Pancreas (tissue), 10 donors: ENCODE data around the gene MLLT11. TPM values are rescaled to one million over a fixed set of nuclear protein-coding genes. Genes with fewer than 3 reads are reported as not detected.
A peak's percentile ranks its signal among the peaks of the same experiment; 100 is the strongest.

ENCODE experiments used
- ATAC-seq, 4 donors: fragments of 200-7000 bp; cut with Tn5 transposase; one replicate each; pipeline versions ENCODE4 v1.8.0 to v1.9.1; 2020; ENCODE audit warnings: mild to moderate bottlenecking in 4 of 4, moderate library complexity in 4 of 4
- DNase-seq, 6 donors: peaks; one replicate each; pipeline ENCODE4 v3.0.0-alpha.2; 2020
- FAIRE-seq: peaks from 2 replicates; lab custom pipeline; 2012; peaks lifted over from hg19 to GRCh38; lab: Jason Lieb, UNC
- H3K27ac ChIP-seq, 4 donors: fragments of 200-600 bp; sonication (generic); 1 replicate in 3 of 4; 2 replicates in 1 of 4; pipeline versions ENCODE4 v1.5.0 to v1.8.0; 2020
- H3K27me3 ChIP-seq, 4 donors: fragments of 200-600 bp; one replicate each; pipeline ENCODE4 v1.8.0; 2021
- H3K36me3 ChIP-seq, 3 donors: fragments of 200-600 bp; sonication (generic) in 1 of 3; one replicate each; pipeline versions ENCODE4 v1.5.0 to v1.8.0; 2020 to 2021
- H3K4me1 ChIP-seq, 3 donors: fragments of 200-600 bp; one replicate each; pipeline ENCODE4 v1.8.0; 2021
- H3K4me3 ChIP-seq, 4 donors: fragments of 200-600 bp; sonication (generic) in 2 of 4; one replicate each; pipeline versions ENCODE4 v1.5.0 to v1.8.0; 2020 to 2021
- H3K9me3 ChIP-seq, 4 donors: fragments of 200-600 bp; one replicate each; pipeline ENCODE4 v1.8.0; 2021
- WGBS, 2 donors: extraction: QIAGEN DNeasy Blood & Tissue Kit; methylation state at CpG; one replicate each; pipeline ENCODE4 v1.1.7; 2013; 5-methylcytosine and 5-hydroxymethylcytosine counted together
- intact Hi-C, 3 donors: fragments of 100-400 bp; cut with DNase I; formaldehyde crosslinking; loops; one replicate each; pipeline versions ENCODE4 v1.11.1 to v1.14.2; 2022
- polyA plus RNA-seq, 2 donors: library from polyadenylated mRNA; stranded (reverse); fragments of 200-250 nt; gene quantifications; one replicate each; pipeline ENCODE4 v1.2.3, GENCODE V29; 2013
- total RNA-seq, 6 donors: library from RNA; stranded (reverse); fragmentation: NEBNext Ultra II Directional in 4 of 6; extraction: Animal tissue kit (Norgen Biotek cat#: 25700) in 4 of 6; gene quantifications; one replicate each; pipeline versions ENCODE4 v1.2.1 to v1.2.4, GENCODE V29; 2021 to 2023
- TF ChIP-seq, protein P1 (sequence below), 4 donors: fragments of 200-600 bp; sonication (generic) in 3 of 4; IDR thresholded peaks; one replicate each; pipeline versions ENCODE4 v1.5.0 to v1.8.0; 2021; ENCODE audit warnings: antibody characterized with exemption in 4 of 4
- donor health status: healthy with polysubstance abuse.
- donor health status: DM: no; HTN: no; CAD: no; lungs with moderate emphysema.
- donor health status: DM: no; HTN: no; CAD: no.
- donor health status: control.
- donor health status: control.
- donor health status: Bipolar disorder and iron deficiency.
- donor health status: DM: yes; HTN: yes; CAD: no.
- donor health status: DM: no; HTN: no; CAD: no.
- donor health status: DM: no; HTN: no; CAD: no.
- donor health status: DM: yes; HTN: yes; CAD: no.

Gene MLLT11
- total and polyA plus RNA-seq, 8 donors: 0.19 to 3.3 (median 0.64) TPM

GRCh38 chr1:151054971-151055547 lies 5.1 kb upstream of the MLLT11 start:
- no peak overlapping the region for H3K27ac ChIP-seq
- FAIRE-seq (no peak), ATAC-seq (no peak), DNase-seq (no peak)
- TF ChIP-seq, protein P1, sequence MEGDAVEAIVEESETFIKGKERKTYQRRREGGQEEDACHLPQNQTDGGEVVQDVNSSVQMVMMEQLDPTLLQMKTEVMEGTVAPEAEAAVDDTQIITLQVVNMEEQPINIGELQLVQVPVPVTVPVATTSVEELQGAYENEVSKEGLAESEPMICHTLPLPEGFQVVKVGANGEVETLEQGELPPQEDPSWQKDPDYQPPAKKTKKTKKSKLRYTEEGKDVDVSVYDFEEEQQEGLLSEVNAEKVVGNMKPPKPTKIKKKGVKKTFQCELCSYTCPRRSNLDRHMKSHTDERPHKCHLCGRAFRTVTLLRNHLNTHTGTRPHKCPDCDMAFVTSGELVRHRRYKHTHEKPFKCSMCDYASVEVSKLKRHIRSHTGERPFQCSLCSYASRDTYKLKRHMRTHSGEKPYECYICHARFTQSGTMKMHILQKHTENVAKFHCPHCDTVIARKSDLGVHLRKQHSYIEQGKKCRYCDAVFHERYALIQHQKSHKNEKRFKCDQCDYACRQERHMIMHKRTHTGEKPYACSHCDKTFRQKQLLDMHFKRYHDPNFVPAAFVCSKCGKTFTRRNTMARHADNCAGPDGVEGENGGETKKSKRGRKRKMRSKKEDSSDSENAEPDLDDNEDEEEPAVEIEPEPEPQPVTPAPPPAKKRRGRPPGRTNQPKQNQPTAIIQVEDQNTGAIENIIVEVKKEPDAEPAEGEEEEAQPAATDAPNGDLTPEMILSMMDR (IDR thresholded peaks at IDR 0.05): no peak
- H3K36me3 ChIP-seq: peaks cover 0 to 36% (median 12%) of the 10 kb centered on the region in 3 donors
- H3K9me3 ChIP-seq: no peaks in the 10 kb centered on the region
- intact Hi-C loops: no loop called here
- H3K4me3 ChIP-seq: no peak overlapping the region
- no peaks in the 10 kb centered on the region for H3K27me3 ChIP-seq
- peaks cover 13 to 21% (median 14%) of the 10 kb centered on the region in 3 donors for H3K4me1 ChIP-seq
- WGBS, 2 donors: 88 to 90% methylated on average over 4 of the region's 4 CpGs

GRCh38 chr1:151055581-151055980 lies 4.6 kb upstream of the MLLT11 start:
- ATAC-seq: no peak
- H3K9me3 ChIP-seq: no peaks in the 10 kb centered on the region
- DNase-seq: no peak
- H3K27me3 ChIP-seq: no peaks in the 10 kb centered on the region
- intact Hi-C loops: no loop called here
- no peak overlapping the region for H3K27ac ChIP-seq
- TF ChIP-seq, protein P1 (IDR thresholded peaks at IDR 0.05): no peak
- H3K4me3 ChIP-seq: no peak overlapping the region
- peaks cover 13 to 19% (median 14%) of the 10 kb centered on the region in 3 donors for H3K4me1 ChIP-seq
- 50% methylated on average over 2 of the region's 2 CpGs for WGBS, 2 donors
- peaks cover 0 to 36% (median 12%) of the 10 kb centered on the region in 3 donors for H3K36me3 ChIP-seq
- no peak for FAIRE-seq

- peaks cover 0 to 36% (median 12%) of the 10 kb centered on the region in 3 donors for H3K36me3 ChIP-seq
- intact Hi-C loops: no loop called here
Measured at GRCh38 chr1:151056149-151056548, 4.0 kb upstream of the MLLT11 start.

GRCh38 chr1:151058692-151059091 lies 1.5 kb upstream of the MLLT11 start:
- intact Hi-C loops: no loop called here
- H3K4me1 ChIP-seq: peaks cover 13 to 19% (median 14%) of the 10 kb centered on the region in 3 donors
- 1% methylated on average over 9 to 10 of the region's 10 CpGs for WGBS, 2 donors
- TF ChIP-seq, protein P1 (IDR thresholded peaks at IDR 0.05): no peak
- peak overlapping the region; percentile 62 to 98 (median 78) for H3K4me3 ChIP-seq
- peak; percentile 64 to 87 (median 72) for DNase-seq
- H3K27ac ChIP-seq: peak overlapping the region; percentile 72 to 92 (median 74)
- no peak for FAIRE-seq
- peak; percentile 52 to 66 (median 58) for ATAC-seq
- no peaks in the 10 kb centered on the region for H3K27me3 ChIP-seq
- peaks cover 0 to 15% (median 0%) of the 10 kb centered on the region in 3 donors for H3K36me3 ChIP-seq
- H3K9me3 ChIP-seq: no peaks in the 10 kb centered on the region

More at GRCh38 chr1:151056149-151056548, 4.0 kb upstream of the MLLT11 start:
- H3K4me3 ChIP-seq: no peak overlapping the region
- ATAC-seq (no peak), DNase-seq (no peak), FAIRE-seq (no peak)
- 50 to 56% methylated on average over 2 of the region's 2 CpGs for WGBS, 2 donors
- peak overlapping the region in 2 of 4 donors; percentile 19 to 23 for H3K27ac ChIP-seq
- peaks cover 13 to 19% (median 14%) of the 10 kb centered on the region in 3 donors for H3K4me1 ChIP-seq
- no peaks in the 10 kb centered on the region for H3K27me3 ChIP-seq
- TF ChIP-seq, protein P1 (IDR thresholded peaks at IDR 0.05): no peak
- no peaks in the 10 kb centered on the region for H3K9me3 ChIP-seq
